ENCODE measurements around the gene FBLIM1.

FBLIM1 gene

GRCh38 chr1:15808955-15809354 lies 50.4 kb downstream of the FBLIM1 start:
- Histone ChIP-seq H2AK5ac (ENCODE audit: low read depth, low read length) (no peak overlapping the region), H3K4ac (ENCODE audit: low read length) (no peak overlapping the region), H4K8ac (ENCODE audit: low read depth, low read length) (no peak overlapping the region), H3K4me3 (ENCODE audit: low read length in 2 of 2) (no peak overlapping the region), H3K9ac (ENCODE audit: low read depth, low read length, poor library complexity) (no peak overlapping the region), H3K9me3 (replicated peaks in 1 of 2; ENCODE audit: control insufficient read depth in 2 of 2, insufficient read depth in 1 of 2, low read depth in 1 of 2, low read length in 2 of 2) (no peaks in the 10 kb centered on the region), H3K18ac (ENCODE audit: low read length) (no peak overlapping the region), H2BK120ac (ENCODE audit: low read depth, low read length) (no peak overlapping the region), H3K4me1 (ENCODE audit: control insufficient read depth in 2 of 2, insufficient read depth in 1 of 2, low read depth in 1 of 2, low read length in 2 of 2) (peaks cover 3% of the 10 kb centered on the region in 2 donors), H4K91ac (ENCODE audit: low read depth, low read length, poor library complexity) (no peak overlapping the region), H3K27me3 (ENCODE audit: control insufficient read depth in 3 of 3, insufficient read depth in 3 of 3, low read depth in 1 of 3, low read length in 3 of 3) (no peaks in the 10 kb centered on the region), H3K4me2 (ENCODE audit: insufficient read depth, low read length, poor library complexity, severe bottlenecking) (no peak overlapping the region), H3K36me3 (replicated peaks in 1 of 2; ENCODE audit: control insufficient read depth in 2 of 2, insufficient read depth in 2 of 2, low read length in 2 of 2) (peaks cover 0 to 6% of the 10 kb centered on the region in 2 donors), H2AFZ (ENCODE audit: low read length) (no peak overlapping the region), H2BK5ac (ENCODE audit: low read length) (no peak overlapping the region), H3K14ac (ENCODE audit: low read length) (no peak overlapping the region), H3K27ac (replicated peaks; ENCODE audit: low read length) (no peak overlapping the region), H3K23ac (ENCODE audit: low read depth, low read length, poor library complexity) (no peak overlapping the region), H2BK15ac (ENCODE audit: low read length) (no peak overlapping the region), H2BK12ac (ENCODE audit: low read length) (no peak overlapping the region), H3K79me1 (ENCODE audit: low read depth, low read length) (no peaks in the 10 kb centered on the region)
- no CpG with 5 or more reads among the region's 1 CpG for WGBS, 2 donors (ENCODE audit: extremely low coverage in 2 of 2, insufficient read length in 2 of 2, insufficient replicate concordance in 1 of 2)
- DNase-seq (ENCODE audit: low spot score), result no peak

GRCh38 chr1:15810073-15810472 lies 51.5 kb downstream of the FBLIM1 start:
- H3K4ac ChIP-seq (ENCODE audit: low read length), result no peak overlapping the region
- no peak overlapping the region for H4K91ac ChIP-seq (ENCODE audit: low read depth, low read length, poor library complexity)
- H3K27ac ChIP-seq (replicated peaks; ENCODE audit: low read length), result no peak overlapping the region
- H3K36me3 ChIP-seq (replicated peaks in 1 of 2; ENCODE audit: control insufficient read depth in 2 of 2, insufficient read depth in 2 of 2, low read length in 2 of 2), result peaks cover 0 to 6% of the 10 kb centered on the region in 2 donors
- no peak overlapping the region for H4K8ac ChIP-seq (ENCODE audit: low read depth, low read length)
- H3K18ac ChIP-seq (ENCODE audit: low read length), result no peak overlapping the region
- no peak for DNase-seq (ENCODE audit: low spot score)
- no peaks in the 10 kb centered on the region for H3K27me3 ChIP-seq (ENCODE audit: control insufficient read depth in 3 of 3, insufficient read depth in 3 of 3, low read depth in 1 of 3, low read length in 3 of 3)
- WGBS, 2 donors (ENCODE audit: extremely low coverage in 2 of 2, insufficient read length in 2 of 2, insufficient replicate concordance in 1 of 2), result no CpG with 5 or more reads among the region's 1 CpG
- peaks cover 0 to 3% of the 10 kb centered on the region in 2 donors for H3K4me1 ChIP-seq (ENCODE audit: control insufficient read depth in 2 of 2, insufficient read depth in 1 of 2, low read depth in 1 of 2, low read length in 2 of 2)
- no peak overlapping the region for H2BK12ac ChIP-seq (ENCODE audit: low read length)
- no peaks in the 10 kb centered on the region for H3K79me1 ChIP-seq (ENCODE audit: low read depth, low read length)
- no peak overlapping the region for H2AFZ ChIP-seq (ENCODE audit: low read length)
- H2BK120ac ChIP-seq (ENCODE audit: low read depth, low read length), result no peak overlapping the region
- H2BK5ac ChIP-seq (ENCODE audit: low read length), result no peak overlapping the region
- H2BK15ac ChIP-seq (ENCODE audit: low read length), result no peak overlapping the region
- no peak overlapping the region for H3K23ac ChIP-seq (ENCODE audit: low read depth, low read length, poor library complexity)
- H3K14ac ChIP-seq (ENCODE audit: low read length), result no peak overlapping the region
- H3K9ac ChIP-seq (ENCODE audit: low read depth, low read length, poor library complexity), result no peak overlapping the region
- no peaks in the 10 kb centered on the region for H3K9me3 ChIP-seq (replicated peaks in 1 of 2; ENCODE audit: control insufficient read depth in 2 of 2, insufficient read depth in 1 of 2, low read depth in 1 of 2, low read length in 2 of 2)
- no peak overlapping the region for H3K4me2 ChIP-seq (ENCODE audit: insufficient read depth, low read length, poor library complexity, severe bottlenecking)
- H2AK5ac ChIP-seq (ENCODE audit: low read depth, low read length), result no peak overlapping the region
- no peak overlapping the region for H3K4me3 ChIP-seq (ENCODE audit: low read length in 2 of 2)

- Histone ChIP-seq H3K27ac (replicated peaks; ENCODE audit: low read length) (no peak overlapping the region), H3K23ac (ENCODE audit: low read depth, low read length, poor library complexity) (no peak overlapping the region)
- no CpG with 5 or more reads among the region's 5 CpGs for WGBS, 2 donors (ENCODE audit: extremely low coverage in 2 of 2, insufficient read length in 2 of 2, insufficient replicate concordance in 1 of 2)
These were observed 58.1 kb downstream of the FBLIM1 start for GRCh38 chr1:15816674-15817073.

GRCh38 chr1:15820478-15820877 lies 61.9 kb downstream of the FBLIM1 start:
- no peaks in the 10 kb centered on the region for H3K79me1 ChIP-seq (ENCODE audit: low read depth, low read length)
- H3K27ac ChIP-seq (replicated peaks; ENCODE audit: low read length), result no peak overlapping the region
- no peaks in the 10 kb centered on the region for H3K4me1 ChIP-seq (ENCODE audit: control insufficient read depth in 2 of 2, insufficient read depth in 1 of 2, low read depth in 1 of 2, low read length in 2 of 2)
- H3K9ac ChIP-seq (ENCODE audit: low read depth, low read length, poor library complexity), result no peak overlapping the region
- no peak overlapping the region for H3K4ac ChIP-seq (ENCODE audit: low read length)
- H3K23ac ChIP-seq (ENCODE audit: low read depth, low read length, poor library complexity), result no peak overlapping the region
- H2BK15ac ChIP-seq (ENCODE audit: low read length), result no peak overlapping the region
- no peaks in the 10 kb centered on the region for H3K9me3 ChIP-seq (replicated peaks in 1 of 2; ENCODE audit: control insufficient read depth in 2 of 2, insufficient read depth in 1 of 2, low read depth in 1 of 2, low read length in 2 of 2)
- H2AK5ac ChIP-seq (ENCODE audit: low read depth, low read length), result no peak overlapping the region
- no peak overlapping the region for H4K8ac ChIP-seq (ENCODE audit: low read depth, low read length)
- H3K4me3 ChIP-seq (ENCODE audit: low read length in 2 of 2), result no peak overlapping the region
- peaks cover 0 to 6% of the 10 kb centered on the region in 2 donors for H3K36me3 ChIP-seq (replicated peaks in 1 of 2; ENCODE audit: control insufficient read depth in 2 of 2, insufficient read depth in 2 of 2, low read length in 2 of 2)
- no peak overlapping the region for H2BK120ac ChIP-seq (ENCODE audit: low read depth, low read length)
- no peak overlapping the region for H2BK5ac ChIP-seq (ENCODE audit: low read length)
- no peak overlapping the region for H3K18ac ChIP-seq (ENCODE audit: low read length)
- no peaks in the 10 kb centered on the region for H3K27me3 ChIP-seq (ENCODE audit: control insufficient read depth in 3 of 3, insufficient read depth in 3 of 3, low read depth in 1 of 3, low read length in 3 of 3)
- H3K14ac ChIP-seq (ENCODE audit: low read length), result no peak overlapping the region
- no peak for DNase-seq (ENCODE audit: low spot score)
- no peak overlapping the region for H2BK12ac ChIP-seq (ENCODE audit: low read length)
- no peak overlapping the region for H4K91ac ChIP-seq (ENCODE audit: low read depth, low read length, poor library complexity)
- H2AFZ ChIP-seq (ENCODE audit: low read length), result no peak overlapping the region
- WGBS, 2 donors (ENCODE audit: extremely low coverage in 2 of 2, insufficient read length in 2 of 2, insufficient replicate concordance in 1 of 2), result no CpG with 5 or more reads among the region's 3 CpGs
- no peak overlapping the region for H3K4me2 ChIP-seq (ENCODE audit: insufficient read depth, low read length, poor library complexity, severe bottlenecking)

More at GRCh38 chr1:15816674-15817073, 58.1 kb downstream of the FBLIM1 start:
- no peak overlapping the region for H3K4me2 ChIP-seq (ENCODE audit: insufficient read depth, low read length, poor library complexity, severe bottlenecking)
- no peak overlapping the region for H4K8ac ChIP-seq (ENCODE audit: low read depth, low read length)
- no peak overlapping the region for H3K18ac ChIP-seq (ENCODE audit: low read length)
- peaks cover 0 to 6% of the 10 kb centered on the region in 2 donors for H3K36me3 ChIP-seq (replicated peaks in 1 of 2; ENCODE audit: control insufficient read depth in 2 of 2, insufficient read depth in 2 of 2, low read length in 2 of 2)
- no peak overlapping the region for H2BK15ac ChIP-seq (ENCODE audit: low read length)
- H2BK5ac ChIP-seq (ENCODE audit: low read length), result no peak overlapping the region
- H2BK12ac ChIP-seq (ENCODE audit: low read length), result no peak overlapping the region
- H3K4ac ChIP-seq (ENCODE audit: low read length), result no peak overlapping the region
- no peaks in the 10 kb centered on the region for H3K27me3 ChIP-seq (ENCODE audit: control insufficient read depth in 3 of 3, insufficient read depth in 3 of 3, low read depth in 1 of 3, low read length in 3 of 3)
- H2AFZ ChIP-seq (ENCODE audit: low read length), result no peak overlapping the region
- H3K79me1 ChIP-seq (ENCODE audit: low read depth, low read length), result no peaks in the 10 kb centered on the region
- no peak overlapping the region for H2AK5ac ChIP-seq (ENCODE audit: low read depth, low read length)
- no peak overlapping the region for H3K4me3 ChIP-seq (ENCODE audit: low read length in 2 of 2)
- H4K91ac ChIP-seq (ENCODE audit: low read depth, low read length, poor library complexity), result no peak overlapping the region
- H3K4me1 ChIP-seq (ENCODE audit: control insufficient read depth in 2 of 2, insufficient read depth in 1 of 2, low read depth in 1 of 2, low read length in 2 of 2), result no peaks in the 10 kb centered on the region
- no peak overlapping the region for H3K14ac ChIP-seq (ENCODE audit: low read length)
- DNase-seq (ENCODE audit: low spot score), result no peak
- H3K9me3 ChIP-seq (replicated peaks in 1 of 2; ENCODE audit: control insufficient read depth in 2 of 2, insufficient read depth in 1 of 2, low read depth in 1 of 2, low read length in 2 of 2), result no peaks in the 10 kb centered on the region
- no peak overlapping the region for H3K9ac ChIP-seq (ENCODE audit: low read depth, low read length, poor library complexity)
- no peak overlapping the region for H2BK120ac ChIP-seq (ENCODE audit: low read depth, low read length)
